ENCODE measurements around the gene GPC5. TPM values are rescaled to one million over a fixed set of nuclear protein-coding genes. Genes with fewer than 3 reads are reported as not detected.

Gene GPC5
- total RNA-seq, 1 donor from 2014 or later, result 0.57 TPM

DNA sequence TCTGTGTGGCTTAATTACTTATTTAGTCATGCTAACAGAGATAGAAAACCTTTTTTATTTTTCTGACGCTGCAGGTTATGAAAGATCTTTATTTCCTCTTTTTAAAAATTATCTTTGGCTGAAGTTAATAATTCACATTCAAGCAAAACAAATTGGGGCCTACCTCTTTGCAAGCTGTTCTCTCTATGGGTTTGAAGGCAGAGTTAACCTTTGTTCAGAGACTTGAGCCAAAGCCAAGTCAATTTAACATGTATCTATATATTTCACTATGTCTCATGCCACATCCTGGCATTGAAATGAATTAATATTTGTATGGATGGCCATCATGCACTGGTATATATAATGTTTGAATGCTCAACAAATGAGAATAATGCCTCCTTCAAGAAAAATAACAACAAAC is 1150.9 kb downstream of the GPC5 start:
- TF ChIP-seq CTCF (IDR thresholded peaks at IDR 0.05; ENCODE audit: unreplicated experiment), result no peak
- no peak overlapping the region for H3K4me3 Mint-ChIP-seq (ENCODE audit: low read depth)
- no peak for DNase-seq (ENCODE audit: low spot score, unreplicated experiment)
- H3K27me3 Mint-ChIP-seq, result no peaks in the 10 kb centered on the region
- no peak overlapping the region for H3K27ac Mint-ChIP-seq
- no peaks in the 10 kb centered on the region for H3K36me3 Mint-ChIP-seq (ENCODE audit: insufficient read depth)
- peaks cover 9% of the 10 kb centered on the region for H3K9me3 Mint-ChIP-seq (ENCODE audit: low read depth)
- peaks cover 5% of the 10 kb centered on the region for H3K4me1 Mint-ChIP-seq (ENCODE audit: low read depth)

GRCh38 chr13:92553470-92554114 is 1155.2 kb downstream of the GPC5 start:
- Mint-ChIP-seq H3K27ac (no peak overlapping the region), H3K27me3 (no peaks in the 10 kb centered on the region), H3K4me1 (ENCODE audit: low read depth) (peaks cover 5% of the 10 kb centered on the region), H3K36me3 (ENCODE audit: insufficient read depth) (no peaks in the 10 kb centered on the region), H3K9me3 (ENCODE audit: low read depth) (no peaks in the 10 kb centered on the region), H3K4me3 (ENCODE audit: low read depth) (no peak overlapping the region)
- no peak for DNase-seq (ENCODE audit: low spot score, unreplicated experiment)
- TF ChIP-seq CTCF (IDR thresholded peaks at IDR 0.05; ENCODE audit: unreplicated experiment), result no peak

DNA sequence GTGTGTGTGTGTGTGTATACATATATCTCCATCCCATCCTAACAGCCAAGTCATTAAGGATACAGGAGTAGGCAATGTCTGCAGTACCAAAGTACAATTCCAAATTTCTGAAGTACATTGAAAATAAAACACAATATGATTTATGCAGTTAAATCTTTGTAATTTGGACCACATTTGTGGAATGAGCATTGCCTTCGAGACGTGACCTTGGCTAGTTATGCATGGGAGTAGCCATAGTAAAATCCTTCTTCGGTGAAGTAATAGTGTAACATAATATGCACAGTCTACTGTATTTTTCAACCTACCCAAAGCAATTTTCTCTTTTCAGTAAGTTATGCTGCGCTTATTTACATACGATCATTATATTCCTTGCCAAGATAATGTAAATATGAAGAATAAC is 1162.5 kb downstream of the GPC5 start:
- Mint-ChIP-seq H3K27ac (no peak overlapping the region), H3K4me1 (ENCODE audit: low read depth) (peaks cover 1% of the 10 kb centered on the region), H3K27me3 (no peaks in the 10 kb centered on the region), H3K9me3 (ENCODE audit: low read depth) (no peaks in the 10 kb centered on the region), H3K36me3 (ENCODE audit: insufficient read depth) (no peaks in the 10 kb centered on the region), H3K4me3 (ENCODE audit: low read depth) (no peak overlapping the region)
- no peak for DNase-seq (ENCODE audit: low spot score, unreplicated experiment)
- no peak for TF ChIP-seq CTCF (IDR thresholded peaks at IDR 0.05; ENCODE audit: unreplicated experiment)

DNA sequence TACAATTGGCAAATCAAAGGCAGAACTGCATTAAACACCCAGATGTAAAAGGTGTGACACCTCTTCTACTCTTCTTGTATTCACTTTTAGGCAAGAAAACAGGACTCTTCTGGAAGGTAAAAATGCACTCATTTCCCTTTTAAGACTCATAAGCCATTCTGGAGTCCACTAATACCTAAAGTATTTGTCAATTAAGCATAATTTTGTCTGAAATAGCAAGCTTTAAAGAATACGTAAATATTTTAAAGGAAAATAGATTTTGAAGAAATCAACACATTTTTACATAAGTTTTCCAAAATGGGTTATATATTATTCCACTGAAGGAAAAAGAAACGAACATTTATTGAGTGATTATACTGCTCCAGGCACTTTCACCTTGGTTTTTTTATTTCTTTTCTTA is 1166.5 kb downstream of the GPC5 start:
- Mint-ChIP-seq H3K4me1 (ENCODE audit: low read depth) (peaks cover 1% of the 10 kb centered on the region), H3K9me3 (ENCODE audit: low read depth) (no peaks in the 10 kb centered on the region), H3K27me3 (no peaks in the 10 kb centered on the region), H3K27ac (no peak overlapping the region), H3K4me3 (ENCODE audit: low read depth) (no peak overlapping the region), H3K36me3 (ENCODE audit: insufficient read depth) (no peaks in the 10 kb centered on the region)
- no peak for TF ChIP-seq CTCF (IDR thresholded peaks at IDR 0.05; ENCODE audit: unreplicated experiment)
- no peak for DNase-seq (ENCODE audit: low spot score, unreplicated experiment)

- no peak for TF ChIP-seq CTCF (IDR thresholded peaks at IDR 0.05; ENCODE audit: unreplicated experiment)
- Mint-ChIP-seq H3K9me3 (ENCODE audit: low read depth) (no peaks in the 10 kb centered on the region), H3K36me3 (ENCODE audit: insufficient read depth) (no peaks in the 10 kb centered on the region), H3K4me3 (ENCODE audit: low read depth) (no peak overlapping the region), H3K27me3 (no peaks in the 10 kb centered on the region), H3K4me1 (ENCODE audit: low read depth) (peaks cover 1% of the 10 kb centered on the region), H3K27ac (no peak overlapping the region)
- DNase-seq (ENCODE audit: low spot score, unreplicated experiment), result no peak
These were observed 1168.3 kb downstream of the GPC5 start for GRCh38 chr13:92566767-92567166.

Data from progenitor cell of endocrine pancreas (in vitro differentiated cells).